SIG-M5 treated with dmso at 0.1 percent for 504 hours (cell line): ENCODE measurements around the gene MRPS15.
A peak's percentile ranks its signal among the peaks of the same experiment; 100 is the strongest.
"Not testable (repeated sequence)": the region's sequence is repeated elsewhere in the genome, so short reads cannot be mapped to it uniquely, and the experiment has no call there.

Experiments used
- DNase-seq: peaks from one replicate; lab custom pipeline; 2025; ENCODE audit not compliant: unreplicated experiment; lab: John Stamatoyannopoulos, UW

The MRPS15 gene

GRCh38 chr1:36484099-36484498 is 19.9 kb upstream of the MRPS15 start:
- no peak for DNase-seq

- peak; percentile 76 for DNase-seq
Observed at GRCh38 chr1:36482724-36483388, 18.7 kb upstream of the MRPS15 start, which contains the start of gene CSF3R. TSS of gene CSF3R (minus strand) at chr1:36482913. CDS start at chr1:36479496, 3,417 bp downstream.

- DNase-seq = no peak
Observed at GRCh38 chr1:36481771-36482723, 17.9 kb upstream of the MRPS15 start.

GRCh38 chr1:36481091-36481490 is 16.9 kb upstream of the MRPS15 start:
- DNase-seq = no peak

- no peak for DNase-seq
Observed at GRCh38 chr1:36480161-36480560, 16.0 kb upstream of the MRPS15 start.

- peak; percentile 23 for DNase-seq
Observed at GRCh38 chr1:36479505-36480051, 15.4 kb upstream of the MRPS15 start.

- DNase-seq = not testable (repeated sequence)
Observed at GRCh38 chr1:36477615-36478014, 13.4 kb upstream of the MRPS15 start.

GRCh38 chr1:36476945-36477344 is 12.8 kb upstream of the MRPS15 start:
- DNase-seq = no peak

GRCh38 chr1:36475910-36476604 is 11.9 kb upstream of the MRPS15 start:
- no peak for DNase-seq

GRCh38 chr1:36475341-36475740 is 11.2 kb upstream of the MRPS15 start:
- no peak for DNase-seq

- DNase-seq = no peak
Observed at GRCh38 chr1:36472656-36473055, 8.5 kb upstream of the MRPS15 start.

- no peak for DNase-seq
Observed at GRCh38 chr1:36471830-36472641, 7.9 kb upstream of the MRPS15 start.

- DNase-seq = no peak
Observed at GRCh38 chr1:36469163-36469562, 5.0 kb upstream of the MRPS15 start.

GRCh38 chr1:36467700-36468455 is 3.7 kb upstream of the MRPS15 start:
- no peak for DNase-seq

- DNase-seq = no peak
Observed at GRCh38 chr1:36467027-36467410, 2.8 kb upstream of the MRPS15 start.

GRCh38 chr1:36466370-36467026 is 2.3 kb upstream of the MRPS15 start:
- no peak for DNase-seq

- no peak for DNase-seq
Observed at GRCh38 chr1:36465731-36466369, 1.7 kb upstream of the MRPS15 start.

- DNase-seq = peak; percentile 67
Observed at GRCh38 chr1:36464605-36465393, 615 bp upstream of the MRPS15 start.
